ENCODE results near the gene SPEF1. TPM values are rescaled to one million over a fixed set of nuclear protein-coding genes. Genes with fewer than 3 reads are reported as not detected.
A peak's percentile ranks its signal among the peaks of the same experiment; 100 is the strongest.

Gene SPEF1
- total RNA-seq, 2 donors from 2014 or later, result 0.66 to 1.3 TPM

GRCh38 chr20:3785240-3786125, 4.2 kb upstream of the SPEF1 start:
- Histone ChIP-seq H3K9me3 (no peaks in the 10 kb centered on the region), H3K27me3 (no peaks in the 10 kb centered on the region), H3K4me3 (peak overlapping the region; percentile 35 to 38), H3K27ac (peak overlapping the region; percentile 59 to 85 (median 68)), H3K4me1 (peaks cover 60% of the 10 kb centered on the region), H3K36me3 (replicated peaks in 1 of 2; ENCODE audit: insufficient read depth in 1 of 2, low read depth in 2 of 2) (no peaks in the 10 kb centered on the region)
- intact Hi-C loops (cut with DNase I), result loop anchor here (5.0 to 10.0 kb wide), 2 partner anchors 37 to 69 kb away; partner anchors contain the start of gene AP5S1
- TF ChIP-seq CTCF (IDR thresholded peaks at IDR 0.05), result no peak
- TF ChIP-seq POLR2A (IDR thresholded peaks at IDR 0.05), result peak in 2 of 3 donors; percentile 7 to 10
- DNase-seq (peak in 2 of 4 donors; percentile 40 to 44), ATAC-seq (no peak)
- 29 to 52% methylated on average over 10 to 68 of the region's 79 CpGs for WGBS, 2 donors

- 87 to 90% methylated on average over 6 of the region's 6 CpGs for WGBS, 2 donors
- no peak for DNase-seq
- no peak overlapping the region for H3K4me3 ChIP-seq
- no peaks in the 10 kb centered on the region for H3K27me3 ChIP-seq
- intact Hi-C loops (cut with DNase I), result loop anchor here (5.0 to 10.0 kb wide), 2 partner anchors 37 to 70 kb away; partner anchors contain the start of gene AP5S1
- H3K4me1 ChIP-seq, result peaks cover 60% of the 10 kb centered on the region
- TF ChIP-seq CTCF (IDR thresholded peaks at IDR 0.05), result no peak
- no peak for TF ChIP-seq POLR2A (IDR thresholded peaks at IDR 0.05)
- H3K36me3 ChIP-seq (replicated peaks in 1 of 2; ENCODE audit: insufficient read depth in 1 of 2, low read depth in 2 of 2), result no peaks in the 10 kb centered on the region
- ATAC-seq, result no peak
- no peaks in the 10 kb centered on the region for H3K9me3 ChIP-seq
- peak overlapping the region in 3 of 4 donors; percentile 61 to 85 (median 76) for H3K27ac ChIP-seq
Observed at GRCh38 chr20:3784863-3785239, 3.6 kb upstream of the SPEF1 start.

- Histone ChIP-seq H3K27ac (peak overlapping the region in 2 of 4 donors; percentile 69 to 85), H3K27me3 (no peaks in the 10 kb centered on the region), H3K4me3 (no peak overlapping the region), H3K9me3 (no peaks in the 10 kb centered on the region), H3K36me3 (replicated peaks in 1 of 2; ENCODE audit: insufficient read depth in 1 of 2, low read depth in 2 of 2) (no peaks in the 10 kb centered on the region), H3K4me1 (peaks cover 60% of the 10 kb centered on the region)
- DNase-seq, result no peak
- intact Hi-C loops (cut with DNase I), result loop anchor here (10.0 kb wide), 1 partner anchor 70 kb away; no protein-coding TSS in a partner anchor
- ATAC-seq, result no peak
- WGBS, 2 donors, result 80 to 84% methylated on average over 9 to 17 of the region's 17 CpGs
- TF ChIP-seq CTCF (IDR thresholded peaks at IDR 0.05) (no peak), POLR2A (IDR thresholded peaks at IDR 0.05) (no peak)
Observed at GRCh38 chr20:3784216-3784853, 3.1 kb upstream of the SPEF1 start.

GRCh38 chr20:3783511-3784195, 2.4 kb upstream of the SPEF1 start:
- TF ChIP-seq POLR2A (IDR thresholded peaks at IDR 0.05), result no peak
- no peak for TF ChIP-seq CTCF (IDR thresholded peaks at IDR 0.05)
- DNase-seq (no peak), ATAC-seq (no peak)
- Histone ChIP-seq H3K4me3 (no peak overlapping the region), H3K36me3 (replicated peaks in 1 of 2; ENCODE audit: insufficient read depth in 1 of 2, low read depth in 2 of 2) (no peaks in the 10 kb centered on the region), H3K27me3 (no peaks in the 10 kb centered on the region), H3K4me1 (peaks cover 61% of the 10 kb centered on the region), H3K27ac (peak overlapping the region in 3 of 4 donors; percentile 3 to 69 (median 22)), H3K9me3 (no peaks in the 10 kb centered on the region)
- intact Hi-C loops (cut with DNase I), result loop anchor here (10.0 kb wide), 1 partner anchor 71 kb away; no protein-coding TSS in a partner anchor
- WGBS, 2 donors, result 65 to 66% methylated on average over 9 to 10 of the region's 10 CpGs

Measured in body of pancreas (tissue), 4 donors.